ENCODE results near the gene PLD1.

PLD1 gene

GRCh38 chr3:171836855-171837254 lies 26.6 kb upstream of the PLD1 start:
- DNase-seq (ENCODE audit: low read depth): no peak

DNA sequence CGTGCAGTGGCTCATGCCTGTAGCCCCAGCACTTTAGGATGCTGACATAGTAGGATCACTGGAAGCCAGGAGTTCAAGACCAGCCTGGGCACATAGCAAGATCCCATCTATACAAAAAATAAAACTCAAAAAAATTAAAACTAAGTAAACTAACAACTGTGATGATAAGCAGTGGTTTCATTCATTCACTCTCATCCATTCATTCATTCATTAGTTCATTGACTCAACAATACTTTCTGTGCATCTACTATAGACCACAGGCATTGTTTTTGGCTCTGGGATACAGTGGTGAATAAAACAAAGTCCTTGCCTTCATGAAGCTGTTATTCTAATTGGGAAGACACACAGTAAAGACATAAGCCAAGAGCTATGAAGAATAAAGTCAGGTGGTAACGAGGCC lies 25.3 kb upstream of the PLD1 start:
- no peak for DNase-seq (ENCODE audit: low read depth)

DNA sequence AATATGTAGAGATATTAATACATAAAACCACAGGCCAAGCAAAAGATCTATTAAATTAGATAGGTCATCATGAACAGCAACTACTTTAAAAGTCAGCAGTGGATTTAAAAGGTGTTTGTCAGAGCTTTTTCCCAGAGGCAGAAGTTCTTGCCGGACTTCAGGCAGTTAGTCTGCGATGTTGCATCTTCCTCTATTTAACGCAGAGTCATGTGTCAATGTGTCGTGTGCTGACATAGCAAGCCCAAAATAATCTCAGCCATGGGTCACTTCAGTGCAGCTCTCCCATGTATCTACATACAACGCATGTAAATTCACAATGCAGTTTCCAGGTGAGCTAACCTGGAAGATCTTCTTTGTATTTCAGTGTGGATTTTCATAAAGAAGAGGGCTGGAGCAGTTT lies 24.8 kb upstream of the PLD1 start:
- DNase-seq (ENCODE audit: low read depth): no peak

- DNase-seq (ENCODE audit: low read depth): no peak
Measured at GRCh38 chr3:171834461-171834801, 24.1 kb upstream of the PLD1 start.

GRCh38 chr3:171833789-171834460 lies 23.6 kb upstream of the PLD1 start:
- DNase-seq (ENCODE audit: low read depth): peak; percentile 31

GRCh38 chr3:171832989-171833388 lies 22.7 kb upstream of the PLD1 start:
- no peak for DNase-seq (ENCODE audit: low read depth)

DNA sequence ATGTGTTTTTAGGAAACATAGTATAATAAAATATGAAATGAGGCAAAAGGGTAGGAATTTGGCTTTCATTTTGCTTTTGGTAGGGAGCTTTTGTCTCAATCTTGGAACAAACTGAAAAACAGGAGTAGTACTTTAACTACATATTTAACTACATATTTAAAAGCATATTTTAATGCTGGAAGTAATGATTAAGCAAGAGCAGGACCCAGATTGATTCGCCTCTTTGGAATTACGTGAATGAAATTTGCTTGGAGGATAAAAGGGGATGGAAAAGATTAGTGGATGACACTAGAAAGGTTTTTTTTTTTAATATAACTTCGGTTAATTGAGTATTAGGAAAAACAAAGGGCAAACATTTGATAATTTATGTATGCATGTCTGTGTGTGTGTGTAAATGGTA lies 21.7 kb upstream of the PLD1 start:
- no peak for DNase-seq (ENCODE audit: low read depth)

- no peak for DNase-seq (ENCODE audit: low read depth)
Measured at GRCh38 chr3:171830518-171830875, 20.2 kb upstream of the PLD1 start.

- peak; percentile 58 for DNase-seq (ENCODE audit: low read depth)
Measured at GRCh38 chr3:171829841-171830517, 19.7 kb upstream of the PLD1 start.

DNA sequence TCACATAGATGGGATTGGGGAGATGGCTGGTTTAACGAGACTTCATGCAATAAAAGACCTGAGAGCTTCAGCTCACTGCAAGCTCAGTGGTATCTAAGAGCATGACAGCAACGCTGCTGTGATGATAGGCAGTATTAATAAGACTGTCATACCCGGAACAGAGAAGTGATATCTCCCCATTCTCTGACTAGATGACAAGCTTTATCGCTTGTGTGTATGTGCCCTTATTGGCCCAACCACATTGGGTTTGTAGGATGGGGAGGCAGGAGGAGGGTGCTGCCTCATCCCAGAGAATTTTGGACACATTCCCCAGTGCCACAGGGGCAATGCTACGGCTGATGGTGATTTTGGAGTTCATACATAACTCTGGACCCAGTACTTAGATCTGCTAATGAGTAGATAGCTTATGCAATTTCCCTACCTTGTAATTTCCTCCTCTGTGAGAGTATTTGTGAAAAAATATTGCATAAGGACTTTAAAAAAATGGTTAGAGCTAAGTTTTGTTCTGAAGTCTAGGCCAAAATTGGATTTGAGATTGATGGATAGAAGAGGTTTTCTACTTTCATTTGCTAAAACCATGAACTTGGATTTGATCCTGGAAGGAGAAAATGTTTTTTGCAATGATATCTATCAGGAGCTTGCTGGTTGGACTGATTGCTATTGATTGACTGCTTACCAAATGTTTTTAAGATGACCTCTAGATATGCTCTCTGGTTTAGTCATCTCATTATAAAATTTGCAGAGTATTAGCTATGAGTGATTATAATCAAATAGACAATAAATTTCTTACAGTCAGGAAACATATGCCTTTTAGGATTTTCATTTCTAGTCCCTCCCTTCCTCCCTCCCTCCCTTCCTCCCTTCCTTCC lies 18.9 kb upstream of the PLD1 start:
- no peak for DNase-seq (ENCODE audit: low read depth)

GRCh38 chr3:171827836-171828458 lies 17.7 kb upstream of the PLD1 start:
- no peak for DNase-seq (ENCODE audit: low read depth)

DNA sequence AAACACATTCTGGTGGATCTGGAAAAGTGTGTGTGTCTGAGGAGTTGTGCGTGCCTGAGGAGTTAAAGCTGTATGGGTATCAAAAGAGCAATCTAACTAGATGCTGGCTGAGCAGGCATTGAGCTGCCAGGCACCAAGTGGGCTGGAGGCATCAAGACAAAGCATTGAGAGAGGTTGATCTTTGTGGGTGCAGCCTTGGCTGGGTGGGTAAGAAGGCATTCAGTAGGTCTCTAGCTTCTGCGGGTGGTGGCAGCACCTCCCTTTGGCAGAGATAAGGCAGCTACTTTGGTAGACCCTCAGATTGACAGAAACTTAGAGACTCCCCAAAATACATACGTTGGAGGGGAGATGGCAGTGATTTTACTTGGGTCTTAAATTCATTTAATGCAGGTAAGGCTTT lies 17.1 kb upstream of the PLD1 start:
- no peak for DNase-seq (ENCODE audit: low read depth)

DNA sequence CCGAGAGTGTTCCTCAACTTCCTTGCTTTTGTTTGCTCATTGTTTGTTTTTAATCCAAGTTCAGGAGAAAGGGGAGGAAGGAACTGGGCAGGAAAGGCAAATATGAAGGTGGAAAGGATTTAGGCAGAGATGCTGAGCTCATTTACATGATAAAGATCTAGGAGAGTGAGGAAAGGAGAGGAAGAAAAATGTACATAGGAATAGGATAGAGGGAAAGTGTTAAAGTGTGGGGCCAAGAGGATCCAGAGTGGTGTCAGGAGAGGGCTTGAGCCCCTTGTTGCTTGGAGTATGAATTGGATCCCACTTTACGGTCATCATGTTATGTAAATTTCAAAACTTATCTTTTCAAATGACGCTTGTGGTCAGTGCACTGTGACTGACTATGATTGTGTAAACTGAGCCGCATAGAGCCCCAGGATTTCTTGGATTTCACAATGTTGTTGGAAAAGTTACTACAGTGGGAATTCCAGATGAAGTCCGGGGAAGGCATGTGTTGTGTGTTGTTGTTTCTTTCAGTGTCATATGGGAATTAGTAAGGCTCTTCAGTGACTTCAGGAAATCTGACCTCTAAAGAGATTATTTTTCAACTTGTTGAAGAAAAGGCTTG lies 15.0 kb upstream of the PLD1 start:
- no peak for DNase-seq (ENCODE audit: low read depth)

DNA sequence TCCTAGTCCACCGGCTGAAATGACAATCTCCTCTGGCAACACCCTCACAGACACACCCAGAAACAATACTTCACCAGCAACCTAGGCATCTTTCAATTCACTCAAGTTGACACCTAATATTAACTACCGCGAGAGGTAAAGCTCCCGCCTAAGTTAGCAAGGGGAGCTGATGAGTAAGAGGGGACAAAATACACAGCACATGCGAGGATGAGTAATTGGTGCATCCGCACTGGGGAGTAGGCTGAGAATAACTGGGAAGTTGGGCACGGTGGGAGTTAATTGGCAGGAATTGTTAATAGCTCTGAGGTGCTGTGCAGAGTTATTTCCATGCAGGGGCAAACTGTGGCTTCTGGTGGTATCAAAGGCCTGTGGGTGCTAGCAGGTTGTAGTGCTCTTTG lies 14.5 kb upstream of the PLD1 start:
- no peak for DNase-seq (ENCODE audit: low read depth)

GRCh38 chr3:171824116-171824515 lies 13.8 kb upstream of the PLD1 start:
- DNase-seq (ENCODE audit: low read depth): no peak

DNA sequence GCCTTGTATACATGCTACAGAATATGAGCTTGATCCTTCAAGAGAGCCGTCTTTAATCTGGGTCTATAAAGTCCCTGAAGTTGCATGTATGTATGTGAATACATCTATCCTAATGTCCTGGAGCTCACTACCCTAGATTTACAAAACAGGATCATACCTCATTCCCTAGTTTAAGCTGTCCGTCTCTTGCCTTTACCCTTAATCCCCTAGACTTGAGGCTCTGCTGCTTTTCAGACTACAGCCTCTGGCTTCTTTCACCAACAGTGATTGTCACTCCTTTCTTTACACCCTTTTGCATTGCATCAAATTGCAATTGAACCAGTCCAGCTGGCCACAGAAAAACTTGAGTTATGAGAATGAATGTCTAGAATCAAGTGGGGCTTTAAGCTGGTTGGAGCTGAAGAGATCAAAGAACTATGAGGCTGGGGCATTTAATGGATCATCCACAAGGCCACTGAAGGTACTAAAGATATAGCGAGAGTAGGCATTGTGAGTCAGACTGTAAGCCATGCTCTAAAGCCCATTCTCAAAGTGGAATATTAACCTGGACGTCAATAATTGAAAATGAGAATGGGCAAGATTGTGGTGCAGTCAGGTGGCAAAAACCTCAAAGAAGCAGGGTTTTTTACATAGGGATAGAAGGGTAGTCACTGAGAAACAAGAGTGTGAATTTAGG lies 12.3 kb upstream of the PLD1 start:
- no peak for DNase-seq (ENCODE audit: low read depth)

DNA sequence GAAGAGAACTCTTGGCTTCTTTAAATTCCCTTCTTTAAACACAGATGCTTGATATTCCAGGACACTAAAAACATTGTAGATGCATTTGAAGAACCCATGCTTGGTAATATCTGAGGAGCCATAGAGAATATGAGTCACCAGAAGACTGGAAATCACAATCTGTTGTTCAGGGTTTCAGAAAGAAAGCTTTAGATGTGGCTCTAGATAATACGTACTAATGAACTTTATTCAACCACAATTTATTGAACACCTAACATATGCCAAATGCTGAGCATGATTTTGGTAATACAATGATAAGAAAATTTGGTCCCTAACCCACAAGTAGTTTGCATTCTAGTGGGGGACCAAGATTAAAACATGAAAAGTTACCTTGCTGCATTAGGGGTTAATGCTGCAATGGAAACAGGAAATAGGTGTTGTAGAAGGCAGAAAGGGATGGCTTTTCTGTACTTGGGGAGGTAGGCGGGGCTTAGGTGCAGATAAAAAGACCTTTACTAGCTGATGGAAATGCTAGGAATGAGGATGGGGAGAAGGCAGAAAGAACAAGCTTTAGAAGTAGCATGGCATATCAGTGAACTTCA lies 11.6 kb upstream of the PLD1 start:
- DNase-seq (ENCODE audit: low read depth): no peak

DNA sequence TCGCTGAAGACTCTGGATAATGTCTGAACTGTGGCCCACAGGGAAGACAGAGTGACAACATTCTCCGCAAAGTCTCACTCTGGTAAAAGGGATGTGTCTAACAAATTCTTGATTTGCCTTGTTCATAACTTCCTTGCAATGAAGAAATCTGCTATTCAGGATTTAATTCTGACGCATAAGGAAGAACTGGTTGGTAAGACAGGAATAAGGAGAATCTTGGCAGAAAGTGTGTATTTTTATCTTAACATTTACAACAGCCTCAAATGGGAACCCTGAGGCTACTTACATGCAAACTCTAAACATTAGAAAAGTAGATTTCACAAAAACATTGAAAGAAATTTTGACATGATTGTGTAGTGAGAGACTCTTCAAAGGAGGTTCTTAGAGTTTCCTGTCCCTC lies 10.8 kb upstream of the PLD1 start:
- no peak for DNase-seq (ENCODE audit: low read depth)

DNA sequence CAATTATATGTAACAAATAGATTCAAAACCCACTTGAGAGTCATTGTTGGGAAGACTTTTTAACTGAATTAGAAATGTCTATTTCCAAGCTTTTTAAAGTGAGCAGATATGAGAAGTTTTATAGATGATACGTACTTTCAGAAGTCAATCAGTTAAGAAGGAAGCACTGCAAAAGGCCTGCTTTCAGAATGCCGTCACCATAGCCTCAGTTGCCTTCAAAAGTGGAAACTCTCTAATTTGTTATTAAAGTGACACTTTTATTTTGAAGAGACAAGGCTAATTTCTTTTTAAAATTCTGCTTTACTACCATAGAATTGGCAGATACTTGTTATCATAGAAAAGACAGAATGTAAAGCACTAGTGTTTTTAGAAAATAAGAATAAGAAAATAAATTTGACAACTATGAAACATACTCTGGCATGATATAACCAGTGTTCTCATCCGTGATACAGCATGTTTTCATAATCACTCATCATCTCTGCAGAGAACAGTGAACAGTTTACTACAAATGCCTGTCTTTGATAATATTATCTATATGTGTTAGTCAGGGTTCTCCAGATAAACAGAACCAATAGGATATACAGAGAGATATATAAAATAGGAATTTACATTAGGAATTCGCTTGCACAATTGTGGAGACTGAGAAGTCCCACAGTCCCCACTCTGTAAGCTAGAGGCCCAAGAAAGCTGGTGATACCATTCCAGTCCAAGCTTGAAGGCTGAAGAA lies 7.0 kb upstream of the PLD1 start:
- DNase-seq (ENCODE audit: low read depth): no peak

GRCh38 chr3:171815973-171816595 lies 5.8 kb upstream of the PLD1 start:
- DNase-seq (ENCODE audit: low read depth): peak; percentile 36
